Thymus (tissue), 11 donors: Measurements from ENCODE around the gene ELMO1. TPM values are rescaled to one million over a fixed set of nuclear protein-coding genes. Genes with fewer than 3 reads are reported as not detected.

Experiments
- DNase-seq, 9 donors: peaks; one replicate each; pipeline ENCODE4 v3.0.0-alpha.2; 2013; ENCODE audit warnings: low spot score in 9 of 9, low read depth in 6 of 9, missing footprints in 1 of 9
- H3K27ac ChIP-seq, 2 donors: one replicate each; pipeline ENCODE4 v1.5.1; 2013; ENCODE audit warnings: control low read depth in 1 of 2, low read depth in 1 of 2, low read length in 1 of 2, mild to moderate bottlenecking in 1 of 2, moderate library complexity in 1 of 2
- H3K27me3 ChIP-seq, 2 donors: one replicate each; pipeline ENCODE4 v1.5.1; 2013; ENCODE audit warnings: low read length in 1 of 2; ENCODE audit not compliant: control insufficient read depth in 2 of 2, insufficient read depth in 1 of 2
- H3K36me3 ChIP-seq, 2 donors: one replicate each; pipeline ENCODE4 v1.5.1; 2013; ENCODE audit warnings: low read length in 1 of 2, mild to moderate bottlenecking in 1 of 2, moderate library complexity in 1 of 2; ENCODE audit not compliant: control insufficient read depth in 2 of 2, insufficient read depth in 2 of 2
- H3K4me1 ChIP-seq, 2 donors: one replicate each; pipeline ENCODE4 v1.5.1; 2013; ENCODE audit warnings: low read length in 2 of 2; ENCODE audit not compliant: control insufficient read depth in 2 of 2, insufficient read depth in 2 of 2
- H3K4me3 ChIP-seq, 2 donors: one replicate each; pipeline ENCODE4 v1.5.1; 2013; ENCODE audit warnings: low read length in 2 of 2, control low read depth in 1 of 2, mild to moderate bottlenecking in 1 of 2
- H3K9me3 ChIP-seq, 2 donors: one replicate each; pipeline ENCODE4 v1.5.1; 2013; ENCODE audit warnings: low read length in 1 of 2, mild to moderate bottlenecking in 1 of 2; ENCODE audit not compliant: control insufficient read depth in 2 of 2, insufficient read depth in 1 of 2
- WGBS: extraction: QIAGEN DNeasy Blood & Tissue Kit; methylation state at CpG from one replicate; pipeline ENCODE4 v1.1.7; 2013; 5-methylcytosine and 5-hydroxymethylcytosine counted together
- polyA plus RNA-seq: library from polyadenylated mRNA; stranded (reverse); fragments of 200-250 nt; gene quantifications from one replicate; pipeline ENCODE4 v1.2.3, GENCODE V29; 2013
- total RNA-seq: library from RNA; stranded (reverse); fragments of 120-200 nt; gene quantifications from one replicate; pipeline ENCODE4 v1.2.4, GENCODE V29; 2013
- donor health status: healthy.

Gene ELMO1
- total and polyA plus RNA-seq, 2 donors: 18.7 to 22.5 TPM

DNA sequence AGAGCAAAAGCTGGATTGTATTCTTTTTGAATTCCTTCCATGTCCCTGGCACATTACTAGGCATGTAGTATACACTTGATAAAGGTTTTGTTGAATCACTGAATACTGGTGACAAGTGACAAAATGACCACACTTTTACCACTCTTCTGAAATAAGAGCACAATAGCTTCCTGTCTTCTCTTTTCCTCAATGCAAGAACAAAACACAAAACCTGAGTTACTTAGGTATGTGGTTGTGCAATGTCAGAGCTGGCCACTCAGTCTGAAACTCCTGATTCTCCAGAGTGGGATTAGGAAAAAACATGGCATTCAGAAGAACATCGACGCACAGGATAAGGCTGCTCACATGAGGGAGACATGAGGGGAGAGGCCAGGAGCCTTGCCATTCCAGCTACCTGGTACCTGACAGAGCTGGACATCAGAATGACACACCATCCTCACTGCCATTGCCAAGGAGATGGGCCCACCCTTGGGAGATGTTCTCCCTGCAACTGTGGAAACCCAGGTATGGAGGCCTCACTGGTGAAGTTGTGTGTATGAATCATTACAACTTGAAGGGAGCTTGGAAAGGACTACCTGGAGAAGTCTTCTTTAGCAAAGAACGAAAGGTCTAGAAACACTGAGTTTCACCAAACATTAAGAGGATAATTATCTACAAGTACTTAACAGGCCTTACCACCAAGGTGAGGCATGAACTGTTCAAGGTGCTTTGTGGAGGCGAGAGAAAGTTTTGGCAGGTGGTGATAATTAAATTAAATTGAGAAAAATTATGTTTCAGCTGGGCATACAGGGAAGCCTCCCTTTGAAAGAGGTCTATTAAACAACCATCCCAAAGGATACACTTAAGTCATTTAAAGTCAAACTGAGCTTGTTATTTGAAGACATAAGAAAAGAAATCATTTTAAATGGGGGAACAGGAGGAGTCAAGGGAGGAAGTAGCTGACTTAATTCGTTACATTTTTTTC lies 477.8 kb downstream of the ELMO1 start:
- 96% methylated on average over 5 of the region's 5 CpGs for WGBS
- H3K9me3 ChIP-seq: peaks cover 0 to 4% of the 10 kb centered on the region in 2 donors
- DNase-seq: no peak
- H3K27ac ChIP-seq: no peak overlapping the region
- no peaks in the 10 kb centered on the region for H3K27me3 ChIP-seq
- H3K4me3 ChIP-seq: no peak overlapping the region
- no peaks in the 10 kb centered on the region for H3K4me1 ChIP-seq
- H3K36me3 ChIP-seq: no peaks in the 10 kb centered on the region

DNA sequence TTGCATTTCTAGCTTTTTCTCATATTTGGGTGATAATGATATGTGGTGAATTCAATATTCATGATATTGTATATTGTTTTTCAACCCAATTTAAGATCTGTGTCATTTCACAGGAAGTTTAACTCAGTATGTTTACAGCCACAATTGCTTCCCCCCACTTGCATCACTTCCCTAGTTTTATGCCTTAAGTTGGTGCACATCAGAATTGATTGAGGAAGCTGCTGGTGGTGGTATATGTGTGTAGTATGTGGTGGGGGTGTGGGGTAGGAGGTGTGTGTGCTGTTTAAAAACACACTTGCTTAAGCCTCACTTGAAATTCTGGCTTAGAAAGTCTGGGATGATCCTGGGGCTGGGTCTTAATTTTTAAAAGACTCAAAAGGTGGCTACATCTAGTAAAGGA lies 479.3 kb downstream of the ELMO1 start:
- peak in 4 of 9 donors; percentile 13 to 59 (median 24) for DNase-seq
- no peak overlapping the region for H3K4me3 ChIP-seq
- H3K36me3 ChIP-seq: no peaks in the 10 kb centered on the region
- no peaks in the 10 kb centered on the region for H3K4me1 ChIP-seq
- no peak overlapping the region for H3K27ac ChIP-seq
- H3K9me3 ChIP-seq: peaks cover 0 to 4% of the 10 kb centered on the region in 2 donors
- H3K27me3 ChIP-seq: no peaks in the 10 kb centered on the region

DNA sequence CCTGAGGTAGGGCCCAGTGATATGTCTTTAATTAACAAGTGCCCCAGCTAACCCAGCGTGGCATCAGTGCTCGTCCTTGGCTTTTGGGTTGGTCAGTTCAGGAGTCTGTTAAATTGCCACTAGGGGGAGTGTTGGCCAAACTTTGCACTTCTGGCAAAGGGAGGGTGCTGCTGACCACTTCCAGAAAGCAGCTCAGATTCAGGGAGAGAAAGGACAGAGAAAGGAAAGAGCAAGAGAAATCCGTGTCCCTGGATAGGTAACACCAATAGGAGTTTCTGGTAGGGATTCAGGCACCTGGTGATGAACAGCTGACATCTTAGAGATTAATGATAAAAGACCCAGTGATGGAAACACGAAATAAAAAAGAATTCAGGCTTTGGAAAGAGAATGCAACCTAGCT lies 481.3 kb downstream of the ELMO1 start:
- WGBS: 92% methylated on average over 4 of the region's 4 CpGs
- Histone ChIP-seq H3K4me1 (no peaks in the 10 kb centered on the region), H3K4me3 (no peak overlapping the region), H3K27me3 (no peaks in the 10 kb centered on the region), H3K9me3 (peaks cover 0 to 4% of the 10 kb centered on the region in 2 donors), H3K27ac (no peak overlapping the region), H3K36me3 (no peaks in the 10 kb centered on the region)
- no peak for DNase-seq

DNA sequence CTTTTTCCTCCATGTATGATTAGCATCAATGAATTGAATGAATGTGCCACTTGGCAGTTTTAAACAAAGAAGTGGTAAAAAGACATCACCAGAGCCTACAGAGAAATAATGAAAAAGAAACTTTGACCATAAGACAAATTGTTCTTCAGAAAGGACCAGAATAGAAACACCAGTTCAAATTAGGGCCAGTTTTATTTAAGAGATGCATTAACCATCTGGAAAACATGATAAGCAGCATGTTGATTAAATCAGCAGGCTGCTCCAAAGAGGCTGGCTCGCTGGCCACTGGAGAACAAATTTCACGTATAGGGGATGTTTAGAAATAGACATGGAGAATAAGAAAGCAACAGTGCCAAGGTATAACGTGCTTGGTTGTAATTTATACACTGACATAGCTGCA lies 482.0 kb downstream of the ELMO1 start:
- Histone ChIP-seq H3K27ac (no peak overlapping the region), H3K27me3 (no peaks in the 10 kb centered on the region), H3K4me1 (no peaks in the 10 kb centered on the region), H3K4me3 (no peak overlapping the region), H3K9me3 (peaks cover 0 to 4% of the 10 kb centered on the region in 2 donors), H3K36me3 (no peaks in the 10 kb centered on the region)
- no peak for DNase-seq
- WGBS: 97% methylated on average over 3 of the region's 3 CpGs

DNA sequence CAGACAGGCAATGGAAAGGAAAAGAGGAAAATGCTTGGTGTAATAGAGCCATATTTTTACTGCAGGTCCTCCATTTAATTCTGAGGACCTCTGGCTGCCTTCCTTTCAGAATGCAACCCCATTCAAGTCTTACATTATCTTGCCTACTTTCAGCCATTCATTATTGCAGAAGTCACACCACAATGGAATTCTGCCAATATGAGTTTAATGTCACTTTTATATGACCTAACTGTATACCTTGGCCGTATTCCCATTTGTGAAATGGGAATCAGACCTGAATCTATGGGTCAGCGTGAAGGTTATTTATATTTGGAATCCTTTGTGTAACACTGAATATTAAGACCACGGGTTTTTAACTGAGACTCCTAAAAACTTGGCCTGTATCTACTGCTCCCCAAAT lies 482.6 kb downstream of the ELMO1 start:
- Histone ChIP-seq H3K27me3 (no peaks in the 10 kb centered on the region), H3K9me3 (peaks cover 0 to 4% of the 10 kb centered on the region in 2 donors), H3K4me3 (no peak overlapping the region), H3K27ac (no peak overlapping the region), H3K36me3 (no peaks in the 10 kb centered on the region), H3K4me1 (no peaks in the 10 kb centered on the region)
- no peak for DNase-seq
- 93% methylated on average over 3 of the region's 3 CpGs for WGBS

DNA sequence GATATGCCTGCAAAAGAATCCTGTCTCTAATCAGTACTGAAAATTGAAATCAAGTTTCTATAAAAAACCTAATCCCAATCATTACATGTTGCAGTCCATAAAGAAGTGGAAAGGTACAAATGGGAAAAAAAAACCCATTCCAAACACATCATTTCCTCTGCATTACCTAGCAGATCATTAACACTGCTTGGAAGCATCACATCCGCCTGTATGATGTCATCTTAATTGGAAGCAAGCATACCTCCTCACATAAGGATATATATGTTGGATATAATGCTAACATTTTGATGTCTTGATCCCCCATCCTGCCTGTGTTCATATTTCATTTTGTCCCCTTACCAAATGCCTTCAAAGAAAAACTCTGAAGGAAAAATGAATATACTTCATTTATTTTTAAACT lies 483.0 kb downstream of the ELMO1 start:
- Histone ChIP-seq H3K4me3 (no peak overlapping the region), H3K27me3 (no peaks in the 10 kb centered on the region), H3K27ac (no peak overlapping the region), H3K36me3 (no peaks in the 10 kb centered on the region), H3K4me1 (no peaks in the 10 kb centered on the region), H3K9me3 (peaks cover 0 to 4% of the 10 kb centered on the region in 2 donors)
- WGBS: 100% methylated on average over 1 of the region's 1 CpG
- DNase-seq: no peak

DNA sequence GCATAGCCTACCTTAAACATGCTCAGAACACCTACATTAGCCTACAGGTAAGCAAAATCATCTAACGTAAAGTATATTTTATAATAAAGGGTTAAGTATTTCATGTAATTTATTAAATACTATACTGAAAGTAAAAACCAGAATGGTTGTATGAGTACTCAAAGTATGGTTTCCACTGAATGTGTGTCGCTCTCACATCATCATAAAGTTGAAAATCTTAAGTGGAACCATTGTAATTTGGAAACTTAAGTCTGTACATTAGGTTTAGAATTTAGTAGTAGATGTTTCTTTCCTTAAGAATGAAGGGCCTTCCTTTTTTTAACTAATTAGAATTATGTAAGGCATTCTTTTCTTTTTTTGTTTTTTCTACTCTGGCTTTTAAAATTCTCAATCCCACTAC lies 484.4 kb downstream of the ELMO1 start:
- H3K27me3 ChIP-seq: no peaks in the 10 kb centered on the region
- H3K4me1 ChIP-seq: no peaks in the 10 kb centered on the region
- whole genome bisulfite sequencing: 98% methylated on average over 2 of the region's 2 CpGs
- no peak for DNase-seq
- H3K9me3 ChIP-seq: peaks cover 0 to 4% of the 10 kb centered on the region in 2 donors
- H3K4me3 ChIP-seq: no peak overlapping the region
- no peaks in the 10 kb centered on the region for H3K36me3 ChIP-seq
- H3K27ac ChIP-seq: no peak overlapping the region

DNA sequence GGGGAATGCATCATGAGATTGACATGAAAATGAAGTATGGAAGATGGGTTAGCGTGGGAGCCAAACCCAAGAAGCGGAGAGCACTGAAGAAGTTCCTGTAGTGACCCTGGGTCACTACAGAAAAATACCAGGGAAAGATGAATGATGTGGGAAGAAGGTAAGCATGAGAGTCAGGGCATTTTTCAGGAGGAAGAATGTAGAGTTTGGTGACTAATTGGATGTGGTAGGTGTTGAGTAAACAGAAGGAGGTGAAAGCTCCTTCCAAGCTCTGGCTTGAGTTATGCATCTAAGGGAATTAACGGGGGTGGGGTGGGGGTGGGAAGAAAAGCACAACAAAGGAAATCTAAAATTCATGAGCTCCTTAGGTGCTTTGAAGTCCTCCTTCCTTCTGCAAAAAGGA lies 486.3 kb downstream of the ELMO1 start:
- no peak overlapping the region for H3K27ac ChIP-seq
- H3K4me3 ChIP-seq: no peak overlapping the region
- H3K36me3 ChIP-seq: no peaks in the 10 kb centered on the region
- no peak for DNase-seq
- H3K9me3 ChIP-seq: peaks cover 0 to 2% of the 10 kb centered on the region in 2 donors
- 96% methylated on average over 3 of the region's 3 CpGs for WGBS
- no peaks in the 10 kb centered on the region for H3K4me1 ChIP-seq
- no peaks in the 10 kb centered on the region for H3K27me3 ChIP-seq

DNA sequence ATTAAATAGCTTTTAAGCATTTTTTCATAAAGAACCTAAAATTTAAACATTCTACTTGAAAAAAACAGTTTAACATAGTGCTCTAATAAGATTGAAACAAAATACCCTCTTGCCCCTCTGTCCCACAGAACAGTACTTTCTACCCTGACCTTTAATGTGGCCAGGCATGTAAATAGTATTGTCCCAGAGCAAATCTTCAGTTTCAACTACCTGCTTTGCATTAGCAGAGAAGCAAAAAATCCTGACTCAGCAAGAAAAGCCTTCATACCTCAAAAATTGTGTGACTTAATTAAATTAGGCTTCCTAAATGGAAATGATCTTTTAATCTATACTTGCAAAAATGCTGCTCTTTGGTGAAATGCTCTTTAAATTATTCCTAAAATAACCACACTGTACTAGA lies 487.0 kb downstream of the ELMO1 start:
- H3K27me3 ChIP-seq: no peaks in the 10 kb centered on the region
- no peaks in the 10 kb centered on the region for H3K9me3 ChIP-seq
- no peaks in the 10 kb centered on the region for H3K4me1 ChIP-seq
- H3K27ac ChIP-seq: no peak overlapping the region
- DNase-seq: no peak
- H3K4me3 ChIP-seq: no peak overlapping the region
- H3K36me3 ChIP-seq: no peaks in the 10 kb centered on the region
